ENCODE measurements around the gene GLT6D1. TPM values are rescaled to one million over a fixed set of nuclear protein-coding genes. Genes with fewer than 3 reads are reported as not detected.

Gene GLT6D1
- total RNA-seq, 1 donor from 2014 or later: not detected

GRCh38 chr9:135661816-135662560 is 22.6 kb upstream of the GLT6D1 start:
- Mint-ChIP-seq H3K4me3 (no peak overlapping the region), H3K4me1 (no peaks in the 10 kb centered on the region), H3K27ac (no peak overlapping the region), H3K9me3 (no peaks in the 10 kb centered on the region), H3K36me3 (ENCODE audit: low read depth) (no peaks in the 10 kb centered on the region), H3K27me3 (no peaks in the 10 kb centered on the region)
- ATAC-seq (ENCODE audit: low read depth) (no peak), DNase-seq (no peak)
- CTCF ChIA-PET: no interaction called here
- no peak for TF ChIP-seq CTCF (IDR thresholded peaks at IDR 0.05)
- POLR2A ChIA-PET: no interaction called here
- intact Hi-C loops (cut with micrococcal nuclease): no loop called here

GRCh38 chr9:135660407-135660806 is 21.1 kb upstream of the GLT6D1 start:
- ATAC-seq (ENCODE audit: low read depth): no peak
- no peak for DNase-seq
- intact Hi-C loops (cut with micrococcal nuclease): no loop called here

DNA sequence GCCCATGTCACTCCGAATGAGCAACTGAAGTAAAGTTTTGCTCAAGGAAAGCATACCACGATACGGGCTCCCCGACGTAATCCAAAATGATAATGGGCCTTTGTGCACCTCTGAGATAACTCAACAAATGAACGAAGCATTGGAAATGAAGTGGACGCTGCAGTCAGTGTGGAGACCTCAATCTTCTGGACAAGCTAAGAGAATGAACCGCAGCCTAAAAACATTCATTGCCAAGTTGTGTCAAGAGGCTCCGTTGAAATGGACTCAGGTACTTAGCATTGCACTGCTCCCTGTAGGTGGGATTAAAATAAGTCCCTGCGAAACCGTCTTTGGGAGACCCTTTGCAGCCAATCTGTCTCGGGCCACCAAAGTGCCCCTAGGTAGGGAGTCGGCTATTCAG is 19.9 kb upstream of the GLT6D1 start:
- DNase-seq (no peak), ATAC-seq (ENCODE audit: low read depth) (no peak)
- H3K27me3 Mint-ChIP-seq: no peaks in the 10 kb centered on the region
- POLR2A ChIA-PET: no interaction called here
- H3K36me3 Mint-ChIP-seq (ENCODE audit: low read depth): no peaks in the 10 kb centered on the region
- H3K9me3 Mint-ChIP-seq: no peaks in the 10 kb centered on the region
- H3K27ac Mint-ChIP-seq: no peak overlapping the region
- intact Hi-C loops (cut with micrococcal nuclease): no loop called here
- H3K4me3 Mint-ChIP-seq: no peak overlapping the region
- no peak for TF ChIP-seq CTCF (IDR thresholded peaks at IDR 0.05)
- CTCF ChIA-PET: no interaction called here
- H3K4me1 Mint-ChIP-seq: no peaks in the 10 kb centered on the region

More at GRCh38 chr9:135660407-135660806, 21.1 kb upstream of the GLT6D1 start:
- ChIA-PET CTCF (no interaction called here), POLR2A (no interaction called here)
- H3K27ac Mint-ChIP-seq: no peak overlapping the region
- no peak for TF ChIP-seq CTCF (IDR thresholded peaks at IDR 0.05)
- no peaks in the 10 kb centered on the region for H3K9me3 Mint-ChIP-seq
- H3K4me1 Mint-ChIP-seq: no peaks in the 10 kb centered on the region
- no peaks in the 10 kb centered on the region for H3K27me3 Mint-ChIP-seq
- H3K36me3 Mint-ChIP-seq (ENCODE audit: low read depth): no peaks in the 10 kb centered on the region
- H3K4me3 Mint-ChIP-seq: no peak overlapping the region

DNA sequence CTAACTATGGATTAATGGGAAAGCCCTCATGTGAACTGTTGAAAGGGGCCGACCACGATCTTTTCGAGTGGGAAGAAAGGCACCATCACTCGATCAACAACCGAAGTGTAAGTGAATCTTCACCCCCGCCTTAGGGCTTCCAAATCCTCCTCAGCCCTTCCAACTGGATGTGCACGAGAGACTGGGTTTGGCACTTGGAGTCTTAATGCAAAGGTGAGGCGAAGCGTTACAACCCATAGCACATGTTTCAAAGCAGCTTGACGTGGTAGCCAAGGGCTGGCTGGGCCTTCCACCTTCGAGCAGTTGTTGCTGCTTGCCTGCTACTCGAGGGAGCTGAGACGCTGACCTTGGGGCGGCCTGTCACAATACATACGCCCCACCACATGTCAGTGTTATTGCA is 18.1 kb upstream of the GLT6D1 start:
- Mint-ChIP-seq H3K9me3 (no peaks in the 10 kb centered on the region), H3K4me3 (no peak overlapping the region), H3K36me3 (ENCODE audit: low read depth) (no peaks in the 10 kb centered on the region), H3K27ac (no peak overlapping the region), H3K27me3 (no peaks in the 10 kb centered on the region), H3K4me1 (no peaks in the 10 kb centered on the region)
- DNase-seq (no peak), ATAC-seq (ENCODE audit: low read depth) (no peak)
- intact Hi-C loops (cut with micrococcal nuclease): no loop called here
- TF ChIP-seq CTCF (IDR thresholded peaks at IDR 0.05): no peak
- ChIA-PET POLR2A (no interaction called here), CTCF (no interaction called here)

DNA sequence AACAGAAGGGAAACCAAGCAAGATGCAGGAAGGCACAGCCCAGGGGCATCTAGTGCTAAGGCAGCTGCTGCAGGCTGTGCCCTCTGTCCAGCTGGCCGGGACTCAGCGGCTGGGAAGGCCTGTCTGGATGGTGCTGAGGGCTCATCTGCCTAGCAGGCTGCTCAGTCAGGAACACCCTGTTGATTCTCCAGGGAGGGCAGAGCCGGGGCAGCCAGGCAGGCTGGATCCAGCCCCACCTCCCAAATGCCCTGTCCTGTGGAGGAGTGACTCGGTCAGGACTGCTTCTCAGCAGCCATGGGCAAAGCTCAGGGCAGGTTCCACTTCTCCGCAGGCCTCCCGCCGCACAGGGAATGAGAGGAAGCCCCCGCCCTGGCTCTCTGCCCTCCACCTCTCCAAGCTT is 16.0 kb upstream of the GLT6D1 start:
- peaks cover 2% of the 10 kb centered on the region for H3K9me3 Mint-ChIP-seq
- no peak overlapping the region for H3K4me3 Mint-ChIP-seq
- POLR2A ChIA-PET: no interaction called here
- H3K27ac Mint-ChIP-seq: no peak overlapping the region
- DNase-seq (no peak), ATAC-seq (ENCODE audit: low read depth) (no peak)
- no peak for TF ChIP-seq CTCF (IDR thresholded peaks at IDR 0.05)
- H3K36me3 Mint-ChIP-seq (ENCODE audit: low read depth): no peaks in the 10 kb centered on the region
- intact Hi-C loops (cut with micrococcal nuclease): no loop called here
- CTCF ChIA-PET: no interaction called here
- no peaks in the 10 kb centered on the region for H3K4me1 Mint-ChIP-seq
- H3K27me3 Mint-ChIP-seq: no peaks in the 10 kb centered on the region

Data from activated B cell treated with CpG ODN at 0.5 μM for 24 hours (primary cell).